NCI-H2196 (cell line): Measurements from ENCODE around the gene PNRC2.

ENCODE experiments used
- DNase-seq: peaks from one replicate; lab custom pipeline; 2025; ENCODE audit not compliant: unreplicated experiment; lab: John Stamatoyannopoulos, UW

The PNRC2 gene, protein sequence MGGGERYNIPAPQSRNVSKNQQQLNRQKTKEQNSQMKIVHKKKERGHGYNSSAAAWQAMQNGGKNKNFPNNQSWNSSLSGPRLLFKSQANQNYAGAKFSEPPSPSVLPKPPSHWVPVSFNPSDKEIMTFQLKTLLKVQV

GRCh38 chr1:23959461-23960290, at the start of gene PNRC2:
Gene PNRC2, plus strand, starts transcription at chr1:23959828. Its CDS starts 1,630 bp downstream, at chr1:23961458.
- DNase-seq: peak; percentile 92

DNA sequence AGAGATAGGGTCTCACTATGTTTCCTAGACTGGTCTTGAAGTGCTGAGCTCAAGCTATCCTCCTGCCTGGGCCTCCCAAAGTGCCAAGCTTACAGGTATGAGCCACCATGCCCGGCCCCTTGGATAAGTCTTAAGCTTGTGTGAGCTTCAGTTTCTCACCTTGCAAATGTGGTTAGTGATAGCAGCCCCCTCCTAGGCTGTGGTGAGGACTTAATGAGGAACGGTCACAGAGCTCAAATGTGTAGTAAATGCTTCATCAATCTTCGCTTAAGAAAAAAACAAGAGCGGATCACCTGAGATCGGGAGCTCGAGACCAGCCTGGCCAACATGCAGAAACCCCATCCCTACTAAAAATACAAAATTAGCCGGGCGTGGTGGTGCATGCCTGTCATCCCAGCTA, 49.5 kb upstream of the PNRC2 start:
- DNase-seq: no peak

GRCh38 chr1:23910553-23911246, 48.9 kb upstream of the PNRC2 start:
- no peak for DNase-seq

DNA sequence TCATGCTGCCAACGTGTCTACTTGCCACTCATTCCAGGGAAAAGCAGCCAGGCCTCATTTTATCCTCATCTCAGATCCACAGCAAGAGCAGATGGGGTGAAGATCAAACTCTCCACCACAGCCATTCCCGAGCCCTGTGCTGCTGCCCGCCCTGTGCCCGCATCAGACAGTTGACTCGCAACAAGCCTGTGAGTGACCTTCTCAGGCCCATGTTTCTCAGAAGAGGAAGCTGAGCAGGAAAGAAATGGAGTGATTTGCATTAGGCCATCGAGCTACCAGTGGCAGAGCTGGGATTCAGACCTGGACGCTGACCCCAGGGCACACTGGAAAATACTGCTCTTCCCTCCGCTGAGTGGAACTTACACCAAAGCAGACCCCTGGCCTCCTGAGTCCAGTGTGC, 47.7 kb upstream of the PNRC2 start:
- no peak for DNase-seq

- no peak for DNase-seq
These were observed 46.3 kb upstream of the PNRC2 start, which contains the start of gene CNR2 for GRCh38 chr1:23913212-23913880. Gene CNR2, minus strand, starts transcription at chr1:23913362. Its CDS starts 37,745 bp downstream, at chr1:23875617.

- DNase-seq: no peak
These were observed 44.7 kb upstream of the PNRC2 start for GRCh38 chr1:23914921-23915320.

GRCh38 chr1:23915466-23915865, 44.2 kb upstream of the PNRC2 start:
- no peak for DNase-seq

DNA sequence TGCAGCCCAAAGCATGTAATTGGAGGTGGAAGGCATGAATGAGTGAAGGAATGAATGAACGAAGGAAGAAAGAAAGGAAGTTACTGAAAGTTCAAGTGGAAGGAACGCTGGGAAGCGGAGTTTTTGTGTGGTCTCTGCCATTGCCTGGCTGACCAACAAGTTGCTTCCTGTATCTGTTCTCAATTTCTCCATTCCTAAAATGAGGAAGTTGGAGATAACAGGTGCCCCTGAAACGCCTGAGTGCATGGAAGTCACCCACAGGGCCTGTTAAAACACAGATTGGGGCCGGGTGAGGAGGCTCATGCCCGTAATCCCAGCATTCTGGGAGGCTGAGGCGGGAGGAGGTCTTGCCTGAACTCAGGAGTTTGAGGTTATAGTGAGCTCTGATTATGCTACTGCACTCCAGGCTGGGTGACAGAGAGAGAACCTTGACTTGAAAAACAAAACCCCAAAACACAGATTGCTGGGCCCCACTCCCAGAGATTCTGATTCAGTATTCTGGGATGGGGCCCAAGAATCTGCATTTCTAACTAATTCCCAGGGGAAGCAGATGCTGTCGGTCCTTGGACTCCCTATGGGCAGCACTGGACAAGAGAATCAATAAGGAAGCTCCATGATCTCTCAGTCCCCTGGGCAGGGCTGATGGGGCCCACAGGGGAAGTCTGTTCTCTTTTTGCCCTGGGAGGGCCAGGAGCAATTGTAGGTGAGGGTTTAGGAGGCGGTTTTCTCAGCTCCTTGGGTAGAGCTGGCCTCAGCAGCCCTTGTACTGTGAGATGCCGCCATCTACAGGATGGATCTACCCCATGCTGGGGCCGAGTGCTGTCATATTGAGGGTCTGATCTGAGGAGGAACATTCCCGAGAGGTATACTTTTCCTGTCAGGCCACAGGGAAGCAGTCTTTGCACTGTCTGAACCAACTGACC, 43.2 kb upstream of the PNRC2 start:
- peak; percentile 42 for DNase-seq

- no peak for DNase-seq
These were observed 37.2 kb upstream of the PNRC2 start for GRCh38 chr1:23922321-23922943.

- no peak for DNase-seq
These were observed 35.8 kb upstream of the PNRC2 start for GRCh38 chr1:23923592-23924499.

- no peak for DNase-seq
These were observed 35.0 kb upstream of the PNRC2 start for GRCh38 chr1:23924601-23925000.

- no peak for DNase-seq
These were observed 34.3 kb upstream of the PNRC2 start for GRCh38 chr1:23925279-23925678.

GRCh38 chr1:23927097-23927496, 32.5 kb upstream of the PNRC2 start:
- no peak for DNase-seq

DNA sequence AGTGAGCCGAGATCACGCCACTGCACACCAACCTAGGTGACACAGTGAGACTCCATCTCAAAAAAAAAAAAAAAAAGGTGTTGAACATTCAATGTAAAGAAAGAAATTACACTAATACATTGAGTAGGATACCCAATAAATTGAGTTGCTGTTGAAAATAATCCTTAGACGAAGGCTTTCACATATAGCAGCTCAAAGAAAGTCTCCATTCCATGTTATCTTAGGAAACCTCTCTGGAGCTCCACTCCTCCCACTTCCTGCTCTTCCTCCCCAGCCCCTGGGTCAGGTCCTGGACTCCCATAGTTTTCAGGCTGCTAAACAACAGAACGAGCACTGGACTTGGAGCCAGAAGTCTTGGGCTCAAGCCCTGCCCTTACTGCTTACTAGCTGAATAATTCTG, 30.8 kb upstream of the PNRC2 start:
- no peak for DNase-seq

- no peak for DNase-seq
These were observed 29.4 kb upstream of the PNRC2 start for GRCh38 chr1:23930270-23930669.

DNA sequence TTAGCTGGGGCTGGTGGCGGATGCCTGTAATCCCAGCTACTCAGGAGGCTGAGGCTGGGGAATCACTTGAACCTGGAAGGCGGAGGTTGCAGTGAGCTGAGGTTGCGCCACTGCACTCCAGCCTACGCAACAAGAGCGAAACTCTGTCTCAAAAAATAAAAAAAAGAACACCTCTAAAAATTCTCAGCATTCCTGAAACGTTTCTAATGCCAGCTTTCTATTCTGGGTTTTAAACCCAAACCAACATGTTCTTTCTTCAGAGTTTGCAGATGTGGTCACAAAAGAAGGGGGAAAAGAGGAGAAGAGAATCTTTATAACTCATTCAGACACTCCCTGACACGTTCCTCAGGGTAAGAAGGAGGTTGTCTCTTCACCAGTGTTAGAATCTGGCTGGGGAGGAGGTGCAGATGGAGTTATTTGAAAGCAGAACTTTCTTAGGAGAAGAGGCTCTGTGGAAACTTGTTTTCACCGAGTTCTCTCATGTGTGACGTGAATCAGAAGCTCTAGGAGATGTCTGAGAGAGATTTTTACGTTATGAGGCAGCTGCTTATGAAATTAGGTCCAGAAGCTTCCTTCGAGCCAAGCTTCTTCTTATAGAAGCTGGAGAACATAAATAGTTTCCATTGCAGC, 28.7 kb upstream of the PNRC2 start:
- no peak for DNase-seq

DNA sequence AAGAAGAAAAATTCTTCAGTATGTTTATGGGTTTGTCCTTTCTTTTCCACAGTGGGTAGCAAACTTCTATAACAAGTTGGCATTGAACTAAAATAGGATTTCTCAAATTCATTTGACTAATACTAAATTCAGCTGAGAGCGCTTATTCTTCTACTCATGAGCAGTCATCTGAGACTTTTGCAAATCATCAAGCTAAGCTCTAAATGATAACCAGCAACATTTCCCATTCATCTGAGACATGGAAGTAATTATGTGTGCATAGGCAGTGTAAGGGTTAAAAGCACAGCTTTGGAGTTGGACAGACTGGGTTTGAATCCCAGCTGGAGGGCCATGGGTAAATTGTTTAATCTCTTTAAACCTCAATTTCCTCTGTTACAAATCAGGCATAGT, 28.1 kb upstream of the PNRC2 start:
- no peak for DNase-seq

DNA sequence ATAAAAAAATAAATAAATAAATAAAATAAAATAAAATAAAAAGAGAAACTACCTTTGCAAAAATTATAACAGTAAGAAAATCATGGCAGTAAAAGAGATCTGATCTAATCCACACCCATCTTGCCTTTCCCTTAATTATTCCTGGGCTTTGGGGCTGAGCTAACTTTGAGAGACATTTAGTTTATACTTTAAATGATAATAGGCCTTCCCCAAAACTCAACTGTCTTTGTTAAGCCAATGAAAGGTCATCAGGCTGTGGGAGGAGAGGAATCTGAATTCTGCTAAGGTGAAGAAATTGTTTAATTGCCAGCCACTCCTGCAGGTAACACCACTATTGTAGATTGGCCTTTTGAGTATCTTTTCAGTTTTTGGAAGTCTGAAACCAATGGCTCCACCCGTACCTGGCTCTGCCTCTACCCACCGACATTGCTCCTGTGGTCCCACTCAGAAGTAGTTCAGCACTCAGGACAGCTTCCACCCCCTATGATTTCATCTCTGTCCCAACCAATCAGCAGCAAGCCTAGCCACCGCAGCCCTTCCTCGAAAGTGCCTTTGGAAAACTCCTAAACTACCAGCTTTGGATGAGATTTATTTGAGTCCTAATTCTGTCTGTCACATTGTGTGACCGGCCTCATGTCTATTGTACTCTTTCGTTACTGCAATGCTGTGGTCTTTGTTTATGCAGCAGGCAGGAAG, 23.0 kb upstream of the PNRC2 start:
- no peak for DNase-seq
